NCI-H1436 treated with DMSO at 0.1 percent for 48 hours (cell line): ENCODE measurements around the gene PKMYT1.

Source experiments
- DNase-seq: peaks from one replicate; lab custom pipeline; 2025; lab: John Stamatoyannopoulos, UW

The PKMYT1 gene

DNA sequence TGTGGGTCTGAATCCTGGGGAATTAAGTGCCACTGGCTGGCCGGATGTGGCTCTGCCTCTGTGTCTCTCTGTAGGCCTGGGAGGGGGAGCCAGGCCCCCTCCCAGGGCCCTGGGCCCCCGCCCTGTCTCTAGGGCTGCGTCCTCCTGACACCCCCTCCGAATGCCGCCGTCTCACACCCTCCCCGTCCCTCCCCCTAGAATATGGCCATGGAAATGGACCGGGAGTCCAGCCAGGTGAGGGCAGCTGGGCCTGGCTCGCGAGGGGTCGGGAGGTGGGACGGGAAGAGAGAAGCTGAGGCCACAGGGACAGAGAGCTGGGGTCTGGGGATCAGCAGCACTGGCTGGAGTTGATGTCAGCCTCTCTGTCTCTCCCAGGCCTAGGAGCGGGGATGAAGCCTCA, 16.1 kb upstream of the PKMYT1 start:
- DNase-seq = no peak

DNA sequence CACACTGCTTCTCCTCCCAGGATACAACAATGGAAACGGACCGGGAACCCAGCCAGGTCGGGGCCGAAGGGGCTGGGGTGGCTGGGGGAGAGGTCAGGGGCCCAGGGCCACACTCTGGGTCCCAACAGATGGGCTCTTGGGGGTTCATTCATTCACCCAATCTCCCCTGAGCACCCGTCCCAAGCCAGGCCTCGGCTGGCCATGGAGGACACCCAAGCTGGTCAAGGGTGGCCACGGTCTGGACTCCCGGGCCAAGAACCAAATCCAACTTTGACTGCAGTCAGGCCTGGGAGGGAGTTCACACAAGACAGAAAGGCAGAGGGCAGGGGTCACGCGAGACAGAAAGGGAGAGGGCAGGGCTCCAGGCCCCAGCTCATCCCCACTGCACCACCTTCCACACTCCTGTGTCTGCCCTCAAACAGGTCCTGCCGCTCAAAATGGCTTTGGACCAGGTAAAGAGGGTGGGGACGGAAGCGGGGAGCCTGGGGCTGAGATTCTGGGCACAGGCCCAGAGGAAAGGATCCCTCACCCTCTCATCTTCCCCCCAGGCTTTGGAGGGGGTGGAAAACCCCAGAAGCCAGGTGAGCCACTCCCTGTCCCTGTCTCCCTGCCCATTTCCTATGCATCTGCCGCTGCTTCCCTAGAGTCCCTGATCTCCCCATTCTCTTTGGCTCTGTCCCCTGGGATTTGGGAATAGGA, 12.3 kb upstream of the PKMYT1 start:
- no peak for DNase-seq

DNA sequence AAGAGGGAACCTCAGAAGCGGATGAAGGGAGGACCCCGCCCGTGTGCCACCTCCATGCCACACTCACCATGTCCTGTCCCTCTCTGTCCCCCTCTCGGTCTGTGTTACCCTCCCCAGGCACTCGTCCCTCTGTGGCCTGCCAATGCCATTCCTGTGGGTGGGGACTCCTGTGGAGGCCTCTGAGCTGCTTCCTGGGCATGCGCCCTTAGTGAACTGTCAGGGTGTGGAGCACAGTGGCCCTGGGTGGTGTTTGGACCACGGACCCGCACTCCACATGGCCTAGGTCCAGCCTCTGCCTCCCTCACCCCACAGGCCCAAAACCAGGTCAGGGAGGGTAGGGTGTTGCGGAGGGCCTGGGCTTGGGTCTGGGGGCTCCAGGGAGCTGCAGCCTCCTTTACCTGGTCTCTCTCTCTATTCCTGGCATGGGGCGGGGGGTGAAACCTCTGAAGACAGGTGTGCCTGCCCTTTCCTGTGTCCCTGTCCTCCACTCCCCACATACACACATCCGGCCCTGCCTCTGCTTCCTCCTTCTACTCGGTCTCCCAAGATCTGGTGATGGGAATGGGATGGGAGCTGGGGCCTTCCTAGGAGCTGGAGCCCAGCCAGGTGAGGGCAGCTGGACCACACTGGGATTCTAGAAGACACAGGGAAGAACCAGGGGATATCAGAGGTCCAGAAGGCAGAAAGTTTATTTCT, 11.5 kb upstream of the PKMYT1 start:
- DNase-seq = no peak

DNA sequence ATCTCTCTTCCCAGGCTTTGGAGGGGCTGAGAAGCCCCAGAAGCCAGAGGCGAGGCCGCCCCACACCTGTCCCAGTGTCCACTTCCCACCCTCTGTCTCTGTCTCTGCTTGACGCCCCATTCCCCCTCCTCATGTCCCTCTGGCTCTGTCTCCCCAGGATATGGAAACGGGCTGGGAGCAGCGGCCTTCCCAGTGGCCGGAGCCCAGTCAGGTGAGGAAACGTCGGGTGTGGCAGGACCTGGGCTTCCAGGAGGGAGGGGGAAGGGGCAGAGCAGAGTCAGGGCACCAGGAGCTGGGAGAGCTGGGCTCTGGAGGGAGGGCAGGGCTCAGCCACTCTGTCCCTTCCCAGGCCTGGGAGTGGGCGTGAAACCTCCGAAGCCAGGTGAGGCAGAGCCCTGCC, 10.6 kb upstream of the PKMYT1 start:
- no peak for DNase-seq

- DNase-seq = no peak
These were observed 8.4 kb upstream of the PKMYT1 start for GRCh38 chr16:2988590-2989099.

GRCh38 chr16:2987833-2988232, 7.6 kb upstream of the PKMYT1 start:
- DNase-seq = no peak

DNA sequence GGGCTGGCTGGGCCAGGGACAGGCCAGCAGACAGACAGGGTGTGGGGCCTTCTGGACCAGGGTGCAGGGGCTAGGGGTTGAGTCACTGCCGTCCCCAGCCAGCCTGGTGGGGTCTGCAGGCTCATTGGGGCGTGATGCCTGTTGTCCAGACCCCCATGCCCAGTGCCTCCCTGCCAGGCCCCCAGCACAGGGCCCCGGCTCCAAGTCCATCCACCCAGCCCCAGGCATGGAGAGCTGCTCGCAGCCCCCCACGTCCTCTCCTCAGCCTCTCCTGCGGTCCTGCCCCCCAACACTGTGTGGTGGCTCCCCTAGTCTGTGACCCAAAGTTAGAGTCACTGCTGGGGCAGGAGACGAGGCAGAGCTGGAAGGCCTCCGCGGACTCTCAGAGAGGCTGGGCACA, 7.0 kb upstream of the PKMYT1 start:
- no peak for DNase-seq

- DNase-seq = no peak
These were observed 6.5 kb upstream of the PKMYT1 start for GRCh38 chr16:2986623-2987188.

DNA sequence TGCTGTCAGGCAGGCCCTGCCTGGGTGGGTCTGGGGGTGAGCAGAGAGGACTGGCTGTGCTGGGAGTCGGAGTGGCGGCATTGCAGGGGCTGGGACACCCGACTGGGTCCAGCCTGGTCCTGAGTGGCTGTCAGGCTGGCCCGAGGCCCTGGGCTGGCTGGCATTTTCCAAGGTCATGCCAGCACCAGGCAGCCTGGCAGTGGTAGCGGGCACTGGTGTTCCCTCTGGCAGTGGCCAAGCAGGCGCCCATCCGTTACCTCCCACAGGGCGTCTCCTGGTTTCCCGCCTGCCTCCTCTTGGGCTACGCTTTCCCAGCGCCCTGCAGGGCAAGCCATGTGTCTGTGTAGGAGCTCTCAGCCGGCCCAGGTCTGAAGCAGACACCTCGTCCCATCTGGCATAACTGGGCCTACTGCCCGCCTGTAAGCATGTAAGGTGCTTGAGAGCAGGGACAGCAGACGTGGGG, 5.7 kb upstream of the PKMYT1 start:
- no peak for DNase-seq

DNA sequence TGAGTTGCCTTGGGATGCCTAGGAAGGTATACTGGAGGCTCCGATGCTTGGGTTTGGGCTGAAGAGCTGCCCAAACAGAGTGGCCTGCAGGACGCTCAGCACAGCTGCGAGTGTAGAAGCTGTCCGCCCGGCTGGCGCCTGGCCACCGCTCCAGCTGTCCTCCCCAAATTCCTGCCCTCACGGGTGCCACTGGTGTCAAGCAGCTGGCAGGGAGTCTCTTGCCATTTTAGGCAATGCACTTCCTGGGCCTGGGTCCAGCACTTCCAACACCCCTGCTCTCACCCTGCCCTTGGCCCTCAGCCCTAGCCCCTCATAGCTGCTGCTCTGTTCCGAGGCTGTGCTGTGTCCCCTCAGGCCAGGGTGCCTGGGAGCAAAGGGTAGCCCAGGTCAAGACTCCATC, 5.2 kb upstream of the PKMYT1 start:
- no peak for DNase-seq

GRCh38 chr16:2983706-2984136, 3.5 kb upstream of the PKMYT1 start:
- DNase-seq = no peak

- no peak for DNase-seq
These were observed 2.2 kb upstream of the PKMYT1 start for GRCh38 chr16:2982402-2982801.

- DNase-seq = no peak
These were observed 1.6 kb upstream of the PKMYT1 start for GRCh38 chr16:2981899-2982250.

DNA sequence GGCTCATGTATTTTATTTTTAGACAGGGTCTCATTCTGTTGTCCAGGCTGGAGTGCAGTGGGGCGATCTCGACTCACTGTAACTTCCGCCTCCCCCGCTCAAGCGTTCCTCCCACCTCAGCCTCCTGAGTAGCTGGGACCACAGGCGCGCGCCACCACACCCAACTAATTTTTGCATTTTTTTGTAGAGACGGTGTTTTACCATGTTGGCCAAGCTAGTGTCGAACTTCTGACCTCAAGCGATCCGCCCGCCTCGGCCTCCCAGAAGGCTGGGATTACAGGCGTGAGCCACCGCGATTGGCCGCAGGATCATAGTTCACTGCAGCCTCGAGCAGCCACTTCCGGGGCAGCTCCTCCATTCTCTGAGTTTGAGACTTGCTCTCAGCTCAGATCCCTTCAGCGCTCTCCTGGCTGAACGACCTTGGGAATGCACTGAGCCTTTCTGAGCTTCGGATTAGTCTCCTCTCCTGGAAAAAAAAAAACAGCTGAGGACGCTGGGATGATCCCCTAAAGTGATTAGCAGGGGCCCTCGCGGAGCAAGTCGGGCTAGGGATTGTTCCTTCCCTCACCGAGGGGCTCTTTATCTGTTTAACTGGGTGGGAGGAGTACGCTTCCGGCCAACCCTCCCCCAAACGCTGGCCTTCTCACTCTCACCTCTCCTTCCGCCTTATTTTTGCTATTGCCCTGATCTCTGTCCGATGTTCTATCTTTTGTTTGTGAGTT, 1.1 kb upstream of the PKMYT1 start:
- no peak for DNase-seq

DNA sequence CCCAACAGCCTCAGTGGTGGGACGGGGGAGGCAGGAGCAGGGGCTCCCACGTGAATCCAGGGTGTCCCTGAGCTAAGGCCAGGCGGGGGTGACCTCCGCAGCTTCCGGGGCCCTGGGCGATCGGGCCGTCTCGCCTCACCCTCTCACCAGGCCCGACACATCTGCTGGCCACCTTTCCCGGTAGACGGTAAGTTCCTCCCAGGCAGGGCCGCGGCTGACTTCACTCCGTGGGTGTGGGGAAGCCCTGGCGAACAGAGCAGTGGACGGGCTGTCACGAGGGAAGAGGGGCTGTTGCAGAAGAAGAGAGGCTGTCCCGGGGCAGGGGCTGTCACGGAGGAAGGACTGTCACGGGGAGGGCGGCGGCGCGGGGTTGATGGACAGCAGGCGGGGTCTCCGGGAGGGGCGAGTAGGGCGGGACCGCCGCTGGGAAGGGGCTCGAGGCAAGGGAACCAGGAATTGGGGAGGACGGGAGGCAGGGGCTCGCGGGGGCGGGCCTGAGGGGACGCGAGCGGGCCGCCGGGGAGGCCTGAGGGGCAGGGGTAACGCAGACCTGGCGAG, 498 bp downstream of the PKMYT1 start:
- DNase-seq = no peak

- DNase-seq = no peak
These were observed 2.8 kb downstream of the PKMYT1 start for GRCh38 chr16:2977440-2977839.

DNA sequence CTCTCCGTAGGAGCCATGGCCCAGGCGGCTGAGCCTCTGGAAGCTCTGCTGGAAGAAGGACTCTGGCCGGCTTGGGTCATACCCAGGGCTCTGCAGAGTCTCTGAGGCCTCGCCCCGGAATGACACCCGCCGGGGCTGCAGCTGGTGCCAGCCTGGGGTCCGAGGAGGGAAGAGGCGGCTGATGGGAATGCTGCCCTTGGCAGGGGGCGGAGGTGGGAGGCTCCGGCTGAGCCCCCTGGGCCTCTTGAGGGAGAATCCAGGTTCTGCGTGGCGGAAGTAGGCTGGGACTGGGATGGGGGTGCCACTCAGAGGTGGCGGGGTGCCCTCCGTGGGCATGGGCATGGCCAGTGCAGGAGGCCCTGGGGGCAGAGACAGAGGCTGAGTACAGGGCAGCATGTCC, 3.6 kb downstream of the PKMYT1 start:
- no peak for DNase-seq

DNA sequence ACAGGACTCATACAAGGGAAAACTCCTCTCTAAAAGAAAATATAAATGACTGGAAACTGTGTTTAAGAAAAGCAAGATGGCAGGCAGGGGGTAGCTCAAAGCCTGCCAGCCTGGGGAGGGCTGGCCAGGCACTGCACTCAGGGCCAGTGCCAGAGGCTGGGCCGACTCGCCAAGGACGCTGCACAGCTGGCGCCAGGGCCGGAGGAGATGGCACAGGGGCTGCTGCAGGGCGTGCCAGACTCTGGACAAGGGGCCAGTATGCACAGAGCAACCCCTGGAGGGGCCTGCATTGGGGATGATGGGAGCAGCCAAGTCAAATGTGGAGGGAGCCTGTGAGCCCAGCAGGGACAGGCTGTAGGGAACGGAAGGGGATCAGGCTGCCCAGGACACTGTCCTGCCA, 4.0 kb downstream of the PKMYT1 start:
- no peak for DNase-seq

GRCh38 chr16:2975161-2975795, 5.0 kb downstream of the PKMYT1 start:
- no peak for DNase-seq

- no peak for DNase-seq
These were observed 5.8 kb downstream of the PKMYT1 start for GRCh38 chr16:2974319-2975056.
